ENCODE data around the gene SHISA6.

SHISA6 gene

GRCh38 chr17:11302401-11303186 lies 61.6 kb downstream of the SHISA6 start:
- no peaks in the 10 kb centered on the region for H3K27me3 ChIP-seq (ENCODE audit: control insufficient read depth in 1 of 2, insufficient read depth in 1 of 2, low read length in 2 of 2)
- H2AK5ac ChIP-seq (ENCODE audit: low read length, severe bottlenecking), result no peak overlapping the region
- H2BK120ac ChIP-seq (ENCODE audit: low read depth, low read length), result no peak overlapping the region
- no peak overlapping the region for H3K23ac ChIP-seq (ENCODE audit: low read length in 2 of 2)
- no peaks in the 10 kb centered on the region for H3K9me3 ChIP-seq (ENCODE audit: control insufficient read depth, low read length)
- no peak overlapping the region for H2BK15ac ChIP-seq (ENCODE audit: low read depth, poor library complexity, severe bottlenecking)
- 68% methylated on average over 9 of the region's 9 CpGs for WGBS
- H3K9ac ChIP-seq (ENCODE audit: low read length), result no peak overlapping the region
- H3K79me1 ChIP-seq (replicated peaks; ENCODE audit: low read length, poor library complexity, severe bottlenecking), result no peaks in the 10 kb centered on the region
- H2AFZ ChIP-seq (ENCODE audit: low read depth, low read length), result no peak overlapping the region
- H2BK5ac ChIP-seq (ENCODE audit: low read depth, low read length, poor library complexity, severe bottlenecking), result no peak overlapping the region
- no peak overlapping the region for H4K91ac ChIP-seq (ENCODE audit: low read length)
- no peak overlapping the region for H3K4me2 ChIP-seq (ENCODE audit: low read length, poor library complexity, severe bottlenecking)
- no peak overlapping the region for H3K4me3 ChIP-seq (ENCODE audit: insufficient read depth in 1 of 2, low read depth in 1 of 2, low read length in 2 of 2)
- no peak overlapping the region for H3K18ac ChIP-seq (ENCODE audit: low read depth in 1 of 2, low read length in 2 of 2)
- H2BK12ac ChIP-seq (ENCODE audit: low read length in 2 of 2), result no peak overlapping the region
- no peak overlapping the region for H4K8ac ChIP-seq (ENCODE audit: low read length)
- H3K14ac ChIP-seq (ENCODE audit: low read length in 2 of 2), result no peak overlapping the region
- H3K27ac ChIP-seq (ENCODE audit: low read length, poor library complexity, severe bottlenecking), result no peak overlapping the region
- DNase-seq, result no peak
- no peaks in the 10 kb centered on the region for H3K36me3 ChIP-seq (ENCODE audit: control insufficient read depth in 1 of 2, insufficient read depth in 2 of 2, low read depth in 1 of 2, low read length in 2 of 2)
- H3K4me1 ChIP-seq (ENCODE audit: control insufficient read depth, insufficient read depth, low read depth, low read length), result no peaks in the 10 kb centered on the region
- H3K4ac ChIP-seq (ENCODE audit: low read depth in 1 of 2, low read length in 2 of 2), result no peak overlapping the region

- Histone ChIP-seq H3K27me3 (ENCODE audit: control insufficient read depth in 1 of 2, insufficient read depth in 1 of 2, low read length in 2 of 2) (no peaks in the 10 kb centered on the region), H3K4me3 (ENCODE audit: insufficient read depth in 1 of 2, low read depth in 1 of 2, low read length in 2 of 2) (no peak overlapping the region), H3K18ac (ENCODE audit: low read depth in 1 of 2, low read length in 2 of 2) (no peak overlapping the region), H2BK15ac (ENCODE audit: low read depth, poor library complexity, severe bottlenecking) (no peak overlapping the region), H2BK12ac (ENCODE audit: low read length in 2 of 2) (no peak overlapping the region), H4K8ac (ENCODE audit: low read length) (no peak overlapping the region), H3K79me1 (replicated peaks; ENCODE audit: low read length, poor library complexity, severe bottlenecking) (no peaks in the 10 kb centered on the region), H2BK5ac (ENCODE audit: low read depth, low read length, poor library complexity, severe bottlenecking) (no peak overlapping the region), H3K9me3 (ENCODE audit: control insufficient read depth, low read length) (no peaks in the 10 kb centered on the region), H3K14ac (ENCODE audit: low read length in 2 of 2) (no peak overlapping the region), H2AK5ac (ENCODE audit: low read length, severe bottlenecking) (no peak overlapping the region), H3K4ac (ENCODE audit: low read depth in 1 of 2, low read length in 2 of 2) (no peak overlapping the region), H4K91ac (ENCODE audit: low read length) (no peak overlapping the region), H3K4me1 (ENCODE audit: control insufficient read depth, insufficient read depth, low read depth, low read length) (no peaks in the 10 kb centered on the region), H2BK120ac (ENCODE audit: low read depth, low read length) (no peak overlapping the region), H3K4me2 (ENCODE audit: low read length, poor library complexity, severe bottlenecking) (no peak overlapping the region), H3K23ac (ENCODE audit: low read length in 2 of 2) (no peak overlapping the region), H3K36me3 (ENCODE audit: control insufficient read depth in 1 of 2, insufficient read depth in 2 of 2, low read depth in 1 of 2, low read length in 2 of 2) (no peaks in the 10 kb centered on the region), H3K27ac (ENCODE audit: low read length, poor library complexity, severe bottlenecking) (no peak overlapping the region), H2AFZ (ENCODE audit: low read depth, low read length) (no peak overlapping the region), H3K9ac (ENCODE audit: low read length) (no peak overlapping the region)
- WGBS, result 72% methylated on average over 9 of the region's 12 CpGs
- no peak for DNase-seq
These were observed 62.9 kb downstream of the SHISA6 start for GRCh38 chr17:11303773-11304394.

GRCh38 chr17:11304568-11304967 lies 63.6 kb downstream of the SHISA6 start:
- Histone ChIP-seq H3K27ac (ENCODE audit: low read length, poor library complexity, severe bottlenecking) (no peak overlapping the region), H2BK120ac (ENCODE audit: low read depth, low read length) (no peak overlapping the region), H2BK15ac (ENCODE audit: low read depth, poor library complexity, severe bottlenecking) (no peak overlapping the region), H3K9ac (ENCODE audit: low read length) (no peak overlapping the region), H4K8ac (ENCODE audit: low read length) (no peak overlapping the region), H3K18ac (ENCODE audit: low read depth in 1 of 2, low read length in 2 of 2) (no peak overlapping the region), H3K4me2 (ENCODE audit: low read length, poor library complexity, severe bottlenecking) (no peak overlapping the region), H3K4me3 (ENCODE audit: insufficient read depth in 1 of 2, low read depth in 1 of 2, low read length in 2 of 2) (no peak overlapping the region), H4K91ac (ENCODE audit: low read length) (no peak overlapping the region), H3K79me1 (replicated peaks; ENCODE audit: low read length, poor library complexity, severe bottlenecking) (no peaks in the 10 kb centered on the region), H3K27me3 (ENCODE audit: control insufficient read depth in 1 of 2, insufficient read depth in 1 of 2, low read length in 2 of 2) (no peaks in the 10 kb centered on the region), H3K9me3 (ENCODE audit: control insufficient read depth, low read length) (no peaks in the 10 kb centered on the region), H2BK5ac (ENCODE audit: low read depth, low read length, poor library complexity, severe bottlenecking) (no peak overlapping the region), H3K36me3 (ENCODE audit: control insufficient read depth in 1 of 2, insufficient read depth in 2 of 2, low read depth in 1 of 2, low read length in 2 of 2) (no peaks in the 10 kb centered on the region), H3K4me1 (ENCODE audit: control insufficient read depth, insufficient read depth, low read depth, low read length) (no peaks in the 10 kb centered on the region), H2AFZ (ENCODE audit: low read depth, low read length) (no peak overlapping the region), H3K23ac (ENCODE audit: low read length in 2 of 2) (no peak overlapping the region), H3K4ac (ENCODE audit: low read depth in 1 of 2, low read length in 2 of 2) (no peak overlapping the region), H2AK5ac (ENCODE audit: low read length, severe bottlenecking) (no peak overlapping the region), H2BK12ac (ENCODE audit: low read length in 2 of 2) (no peak overlapping the region), H3K14ac (ENCODE audit: low read length in 2 of 2) (no peak overlapping the region)
- no peak for DNase-seq
- 66% methylated on average over 7 of the region's 7 CpGs for WGBS

- Histone ChIP-seq H3K4me1 (ENCODE audit: control insufficient read depth, insufficient read depth, low read depth, low read length) (no peaks in the 10 kb centered on the region), H3K79me1 (replicated peaks; ENCODE audit: low read length, poor library complexity, severe bottlenecking) (no peaks in the 10 kb centered on the region), H4K8ac (ENCODE audit: low read length) (no peak overlapping the region), H3K4me2 (ENCODE audit: low read length, poor library complexity, severe bottlenecking) (no peak overlapping the region), H3K27ac (ENCODE audit: low read length, poor library complexity, severe bottlenecking) (no peak overlapping the region), H2BK12ac (ENCODE audit: low read length in 2 of 2) (no peak overlapping the region), H2AK5ac (ENCODE audit: low read length, severe bottlenecking) (no peak overlapping the region), H2BK15ac (ENCODE audit: low read depth, poor library complexity, severe bottlenecking) (no peak overlapping the region), H3K4ac (ENCODE audit: low read depth in 1 of 2, low read length in 2 of 2) (no peak overlapping the region), H2AFZ (ENCODE audit: low read depth, low read length) (no peak overlapping the region), H3K36me3 (ENCODE audit: control insufficient read depth in 1 of 2, insufficient read depth in 2 of 2, low read depth in 1 of 2, low read length in 2 of 2) (no peaks in the 10 kb centered on the region), H3K4me3 (ENCODE audit: insufficient read depth in 1 of 2, low read depth in 1 of 2, low read length in 2 of 2) (no peak overlapping the region), H3K14ac (ENCODE audit: low read length in 2 of 2) (no peak overlapping the region), H2BK120ac (ENCODE audit: low read depth, low read length) (no peak overlapping the region), H2BK5ac (ENCODE audit: low read depth, low read length, poor library complexity, severe bottlenecking) (no peak overlapping the region), H3K23ac (ENCODE audit: low read length in 2 of 2) (no peak overlapping the region), H3K18ac (ENCODE audit: low read depth in 1 of 2, low read length in 2 of 2) (no peak overlapping the region), H3K9ac (ENCODE audit: low read length) (no peak overlapping the region), H4K91ac (ENCODE audit: low read length) (no peak overlapping the region), H3K27me3 (ENCODE audit: control insufficient read depth in 1 of 2, insufficient read depth in 1 of 2, low read length in 2 of 2) (no peaks in the 10 kb centered on the region), H3K9me3 (ENCODE audit: control insufficient read depth, low read length) (no peaks in the 10 kb centered on the region)
- DNase-seq, result no peak
- WGBS, result 86% methylated on average over 9 of the region's 9 CpGs
These were observed 64.5 kb downstream of the SHISA6 start for GRCh38 chr17:11305524-11305923.
